Measurements from ENCODE around the gene LAIR2.

GRCh38 chr19:54460230-54461005 is 42.2 kb upstream of the LAIR2 start:
- no peak for TF ChIP-seq CTCF (IDR thresholded peaks at IDR 0.05)
- no peak for TF ChIP-seq ZFP36 (IDR thresholded peaks at IDR 0.05; ENCODE audit: borderline replicate concordance, partially characterized antibody)
- no peak for TF ChIP-seq MAFK (IDR thresholded peaks at IDR 0.05; ENCODE audit: partially characterized antibody)
